Neural crest cell (in vitro differentiated cells): ENCODE results near the gene ADGRV1. TPM values are rescaled to one million over a fixed set of nuclear protein-coding genes. Genes with fewer than 3 reads are reported as not detected.

Experiments
- DNase-seq: peaks from one replicate; pipeline ENCODE4 v3.0.0; 2021; ENCODE audit warnings: low read depth, mixed read lengths, low spot score
- H3K27ac Mint-ChIP-seq: one replicate; pipeline ENCODE4 v1.8.0; 2021; ENCODE audit warnings: mild to moderate bottlenecking, mixed read lengths; ENCODE audit not compliant: unreplicated experiment
- H3K27me3 Mint-ChIP-seq: 2 replicates; pipeline ENCODE4 v1.8.0; 2021; ENCODE audit warnings: low read depth, mild to moderate bottlenecking, mixed read lengths
- H3K36me3 Mint-ChIP-seq: 2 replicates; pipeline ENCODE4 v1.8.0; 2021; ENCODE audit warnings: low read depth, mild to moderate bottlenecking, mixed read lengths
- H3K4me1 Mint-ChIP-seq: 2 replicates; pipeline ENCODE4 v1.8.0; 2021; ENCODE audit warnings: mixed read lengths
- H3K4me3 Mint-ChIP-seq: one replicate; pipeline ENCODE4 v1.8.0; 2021; ENCODE audit warnings: mild to moderate bottlenecking, mixed read lengths
- H3K9me3 Mint-ChIP-seq: 2 replicates; pipeline ENCODE4 v1.8.0; 2021; ENCODE audit warnings: mixed read lengths
- total RNA-seq: library from RNA; stranded (reverse); gene quantifications from 2 replicates; pipeline ENCODE4 v1.2.1, GENCODE V29; 2021
- TF ChIP-seq, protein P1 (sequence below): fragments of 200-600 bp; sonication (generic); conservative IDR thresholded peaks from 2 replicates; pipeline ENCODE4 v1.5.0; 2021; ENCODE audit warnings: antibody characterized with exemption, mild to moderate bottlenecking

Gene ADGRV1
- total RNA-seq, 1 donor from 2014 or later = 43.4 TPM

GRCh38 chr5:90873033-90873517 is 314.5 kb downstream of the ADGRV1 start:
- no peak for DNase-seq
- Mint-ChIP-seq H3K36me3 (peaks cover 3% of the 10 kb centered on the region), H3K27ac (no peak overlapping the region), H3K9me3 (no peaks in the 10 kb centered on the region), H3K4me3 (no peak overlapping the region), H3K27me3 (no peaks in the 10 kb centered on the region), H3K4me1 (peaks cover 5% of the 10 kb centered on the region)
- TF ChIP-seq, protein P1, sequence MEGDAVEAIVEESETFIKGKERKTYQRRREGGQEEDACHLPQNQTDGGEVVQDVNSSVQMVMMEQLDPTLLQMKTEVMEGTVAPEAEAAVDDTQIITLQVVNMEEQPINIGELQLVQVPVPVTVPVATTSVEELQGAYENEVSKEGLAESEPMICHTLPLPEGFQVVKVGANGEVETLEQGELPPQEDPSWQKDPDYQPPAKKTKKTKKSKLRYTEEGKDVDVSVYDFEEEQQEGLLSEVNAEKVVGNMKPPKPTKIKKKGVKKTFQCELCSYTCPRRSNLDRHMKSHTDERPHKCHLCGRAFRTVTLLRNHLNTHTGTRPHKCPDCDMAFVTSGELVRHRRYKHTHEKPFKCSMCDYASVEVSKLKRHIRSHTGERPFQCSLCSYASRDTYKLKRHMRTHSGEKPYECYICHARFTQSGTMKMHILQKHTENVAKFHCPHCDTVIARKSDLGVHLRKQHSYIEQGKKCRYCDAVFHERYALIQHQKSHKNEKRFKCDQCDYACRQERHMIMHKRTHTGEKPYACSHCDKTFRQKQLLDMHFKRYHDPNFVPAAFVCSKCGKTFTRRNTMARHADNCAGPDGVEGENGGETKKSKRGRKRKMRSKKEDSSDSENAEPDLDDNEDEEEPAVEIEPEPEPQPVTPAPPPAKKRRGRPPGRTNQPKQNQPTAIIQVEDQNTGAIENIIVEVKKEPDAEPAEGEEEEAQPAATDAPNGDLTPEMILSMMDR = no peak

DNA sequence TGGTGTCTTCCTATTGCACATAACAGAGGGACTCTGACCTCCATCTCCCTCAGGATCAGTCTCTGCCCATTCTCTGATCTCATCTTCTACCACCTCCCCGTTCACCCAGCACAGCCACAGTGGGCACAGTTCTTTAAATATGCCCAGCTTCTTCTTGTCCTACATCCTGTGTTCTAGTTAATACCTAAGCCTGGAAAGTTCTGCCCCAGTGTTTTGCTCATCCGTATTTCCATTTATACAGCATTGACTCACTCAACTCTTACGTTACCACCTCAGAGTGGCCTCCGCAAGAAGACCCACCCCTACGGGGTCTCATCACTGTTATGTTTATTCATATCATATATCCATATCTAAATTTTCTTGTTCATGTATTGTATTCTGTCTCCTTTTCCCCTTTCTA is 315.5 kb downstream of the ADGRV1 start:
- H3K27ac Mint-ChIP-seq = no peak overlapping the region

DNA sequence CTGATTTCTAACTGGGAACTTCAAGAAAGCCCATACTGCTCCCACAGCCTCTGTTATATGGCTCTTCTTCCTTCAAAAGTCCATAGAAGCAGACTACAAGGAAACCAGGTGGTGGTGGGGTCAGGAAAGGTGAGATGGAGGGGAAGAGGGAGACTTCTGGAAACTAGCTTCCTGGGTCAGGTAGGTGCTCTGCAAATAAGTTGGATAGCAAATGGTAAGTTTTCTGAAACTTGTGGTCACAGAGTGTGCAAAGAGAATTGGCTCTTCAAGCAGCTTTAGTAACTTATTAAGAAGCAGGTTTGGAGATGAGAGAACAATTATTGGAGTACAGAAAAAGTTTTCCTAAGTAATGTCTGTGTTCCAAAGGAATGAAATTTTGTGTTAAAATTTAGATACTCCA is 316.9 kb downstream of the ADGRV1 start:
- no peaks in the 10 kb centered on the region for H3K27me3 Mint-ChIP-seq
- H3K27ac Mint-ChIP-seq = no peak overlapping the region
- H3K36me3 Mint-ChIP-seq = peaks cover 7% of the 10 kb centered on the region
- TF ChIP-seq, protein P1 = no peak
- H3K4me1 Mint-ChIP-seq = peaks cover 16% of the 10 kb centered on the region
- H3K4me3 Mint-ChIP-seq = no peak overlapping the region
- no peaks in the 10 kb centered on the region for H3K9me3 Mint-ChIP-seq
- DNase-seq = no peak

More for the DNA sequence above, 315.5 kb downstream of the ADGRV1 start:
- Mint-ChIP-seq H3K36me3 (peaks cover 5% of the 10 kb centered on the region), H3K27me3 (no peaks in the 10 kb centered on the region), H3K9me3 (no peaks in the 10 kb centered on the region), H3K4me1 (peaks cover 15% of the 10 kb centered on the region), H3K4me3 (no peak overlapping the region)
- TF ChIP-seq, protein P1 = no peak
- DNase-seq = no peak

- H3K4me1 Mint-ChIP-seq = peaks cover 16% of the 10 kb centered on the region
- no peaks in the 10 kb centered on the region for H3K9me3 Mint-ChIP-seq
- H3K36me3 Mint-ChIP-seq = peaks cover 7% of the 10 kb centered on the region
- no peaks in the 10 kb centered on the region for H3K27me3 Mint-ChIP-seq
- H3K4me3 Mint-ChIP-seq = no peak overlapping the region
- TF ChIP-seq, protein P1 = no peak
- H3K27ac Mint-ChIP-seq = no peak overlapping the region
- no peak for DNase-seq
Measured at GRCh38 chr5:90876366-90876765, 317.8 kb downstream of the ADGRV1 start.

DNA sequence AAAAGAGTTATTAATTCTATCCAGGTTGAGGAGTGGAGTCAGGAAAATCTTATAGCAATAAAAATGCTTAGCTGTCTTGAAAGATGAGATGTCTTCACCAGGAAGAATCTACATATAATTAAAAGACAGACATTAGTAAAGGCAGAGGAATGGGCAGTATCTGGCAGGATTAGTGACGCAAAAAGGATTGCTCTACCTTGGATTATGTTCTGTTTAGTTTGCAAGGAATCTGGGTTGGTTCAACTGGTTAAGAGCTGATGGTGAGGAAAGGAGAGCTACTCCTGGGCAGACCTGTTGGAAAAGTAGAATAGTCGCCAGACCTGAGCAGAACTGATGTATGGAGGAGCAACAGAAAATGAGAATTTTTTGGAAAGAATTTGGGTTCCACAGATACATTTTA is 318.5 kb downstream of the ADGRV1 start:
- Mint-ChIP-seq H3K27me3 (no peaks in the 10 kb centered on the region), H3K9me3 (no peaks in the 10 kb centered on the region), H3K27ac (no peak overlapping the region), H3K4me1 (peaks cover 16% of the 10 kb centered on the region), H3K4me3 (no peak overlapping the region), H3K36me3 (peaks cover 7% of the 10 kb centered on the region)
- TF ChIP-seq, protein P1 = no peak
- no peak for DNase-seq
